ENCODE measurements around the gene MAP4K4. TPM values are rescaled to one million over a fixed set of nuclear protein-coding genes. Genes with fewer than 3 reads are reported as not detected.

The MAP4K4 gene
- total RNA-seq, 2 experiments from 2014 or later, result 67.2 to 181 TPM

GRCh38 chr2:101861382-101861781, 163.9 kb downstream of the MAP4K4 start:
- ChIA-PET CTCF (ENCODE audit: unreplicated experiment) (no interaction called here), POLR2A (no interaction called here)
- no peaks in the 10 kb centered on the region for H3K79me2 ChIP-seq (ENCODE audit: insufficient read depth, low read depth, low read length)
- H3K27ac ChIP-seq (ENCODE audit: low read depth, low read length, poor library complexity, severe bottlenecking), result no peak overlapping the region
- intact Hi-C loops (cut with micrococcal nuclease; ENCODE audit: unreplicated experiment), result no loop called here
- no peaks in the 10 kb centered on the region for H3K9me2 ChIP-seq (ENCODE audit: insufficient read depth, low read length)
- no peak overlapping the region for H2AFZ ChIP-seq (ENCODE audit: low read length)
- H4K20me1 ChIP-seq (ENCODE audit: insufficient read depth, low read length), result 0 out of 2 replicates have a peak, but pooled peaks cover 7% of the 10 kb centered on the region
- H3K9me3 ChIP-seq (ENCODE audit: low read length), result no peaks in the 10 kb centered on the region
- no peak overlapping the region for H3K4me2 ChIP-seq (ENCODE audit: low read length)
- no peak overlapping the region for H3K4me3 ChIP-seq (ENCODE audit: low read depth, low read length, poor library complexity, severe bottlenecking)
- no TSS peak for BruUV-seq (replicated peaks)
- TF ChIP-seq EZH2phosphoT487 (IDR thresholded peaks at IDR 0.05; ENCODE audit: borderline replicate concordance, low read depth, low read length), result no peak
- TF ChIP-seq CTCF (conservative IDR thresholded peaks at IDR 0.05; ENCODE audit: low read length), result no peak
- DNase-seq (ENCODE audit: low spot score), result no peak
- no peaks in the 10 kb centered on the region for H3K4me1 ChIP-seq (ENCODE audit: insufficient read depth, low read length, poor library complexity, severe bottlenecking)
- H3K36me3 ChIP-seq (ENCODE audit: insufficient read depth, low read length), result peaks cover 90% of the 10 kb centered on the region

- no peak overlapping the region for H3K4me3 ChIP-seq (ENCODE audit: low read depth, low read length, poor library complexity, severe bottlenecking)
- H3K9me2 ChIP-seq (ENCODE audit: insufficient read depth, low read length), result no peaks in the 10 kb centered on the region
- no peaks in the 10 kb centered on the region for H3K79me2 ChIP-seq (ENCODE audit: insufficient read depth, low read depth, low read length)
- no peak overlapping the region for H3K4me2 ChIP-seq (ENCODE audit: low read length)
- no peaks in the 10 kb centered on the region for H3K4me1 ChIP-seq (ENCODE audit: insufficient read depth, low read length, poor library complexity, severe bottlenecking)
- H3K36me3 ChIP-seq (ENCODE audit: insufficient read depth, low read length), result peaks cover 95% of the 10 kb centered on the region
- CTCF ChIA-PET (ENCODE audit: unreplicated experiment), result no interaction called here
- no TSS peak for BruUV-seq (replicated peaks)
- TF ChIP-seq CTCF (conservative IDR thresholded peaks at IDR 0.05; ENCODE audit: low read length), result no peak
- TF ChIP-seq EZH2phosphoT487 (IDR thresholded peaks at IDR 0.05; ENCODE audit: borderline replicate concordance, low read depth, low read length), result no peak
- DNase-seq (ENCODE audit: low spot score), result no peak
- POLR2A ChIA-PET, result no interaction called here
- H3K27ac ChIP-seq (ENCODE audit: low read depth, low read length, poor library complexity, severe bottlenecking), result no peak overlapping the region
- no peak overlapping the region for H2AFZ ChIP-seq (ENCODE audit: low read length)
- H4K20me1 ChIP-seq (ENCODE audit: insufficient read depth, low read length), result no peaks in the 10 kb centered on the region
- H3K9me3 ChIP-seq (ENCODE audit: low read length), result no peaks in the 10 kb centered on the region
- intact Hi-C loops (cut with micrococcal nuclease; ENCODE audit: unreplicated experiment), result no loop called here
Measured at GRCh38 chr2:101863534-101863933, 166.0 kb downstream of the MAP4K4 start.

- intact Hi-C loops (cut with micrococcal nuclease; ENCODE audit: unreplicated experiment), result no loop called here
- Histone ChIP-seq H3K27ac (ENCODE audit: low read depth, low read length, poor library complexity, severe bottlenecking) (no peak overlapping the region), H3K36me3 (ENCODE audit: insufficient read depth, low read length) (peaks cover 93% of the 10 kb centered on the region), H3K9me3 (ENCODE audit: low read length) (no peaks in the 10 kb centered on the region), H4K20me1 (ENCODE audit: insufficient read depth, low read length) (no peaks in the 10 kb centered on the region), H3K4me2 (ENCODE audit: low read length) (no peak overlapping the region), H3K79me2 (ENCODE audit: insufficient read depth, low read depth, low read length) (no peaks in the 10 kb centered on the region), H2AFZ (ENCODE audit: low read length) (no peak overlapping the region), H3K4me3 (ENCODE audit: low read depth, low read length, poor library complexity, severe bottlenecking) (no peak overlapping the region), H3K9me2 (ENCODE audit: insufficient read depth, low read length) (no peaks in the 10 kb centered on the region), H3K4me1 (ENCODE audit: insufficient read depth, low read length, poor library complexity, severe bottlenecking) (no peaks in the 10 kb centered on the region)
- TF ChIP-seq EZH2phosphoT487 (IDR thresholded peaks at IDR 0.05; ENCODE audit: borderline replicate concordance, low read depth, low read length) (no peak), CTCF (conservative IDR thresholded peaks at IDR 0.05; ENCODE audit: low read length) (no peak)
- no peak for DNase-seq (ENCODE audit: low spot score)
- no TSS peak for BruUV-seq (replicated peaks)
- POLR2A ChIA-PET, result no interaction called here
- CTCF ChIA-PET (ENCODE audit: unreplicated experiment), result no interaction called here
Measured at GRCh38 chr2:101864426-101864825, 166.9 kb downstream of the MAP4K4 start.
